GM12878 (cell line): ENCODE data around the gene FSHR. TPM values are rescaled to one million over a fixed set of nuclear protein-coding genes. Genes with fewer than 3 reads are reported as not detected.

Experiments
- ATAC-seq: fragments of 200-7000 bp; cut with Tn5 transposase; 3 replicates; pipeline ENCODE4 v1.9.1; 2020; ENCODE audit warnings: mild to moderate bottlenecking, moderate library complexity
- BruUV-seq: library from RNA; stranded (reverse); fragments of 400-500 nt; replicated peaks from 2 replicates; lab custom pipeline; 2021; lab: Mats Ljungman, UMichigan
- CTCF ChIA-PET: fragments of 300-600 bp; sonication (Branson Sonifier 250); formaldehyde crosslinking; extraction: SDS; loops from one replicate; lab custom pipeline; 2021; ENCODE audit warnings: inconsistent platforms; lab: Yijun Ruan, JAX
- POLR2A ChIA-PET: fragments of 350-600 bp; formaldehyde crosslinking; extraction: SDS; loops from one replicate; lab custom pipeline; 2021; ENCODE audit warnings: inconsistent platforms; lab: Charles Lee
- RAD21 ChIA-PET: fragments of 300-600 bp; sonication (Branson Sonifier 250); formaldehyde crosslinking; loops from one replicate; lab custom pipeline; 2023; ENCODE audit warnings: antibody characterized with exemption; ENCODE audit not compliant: unreplicated experiment; lab: Charles Lee
- SMC1A ChIA-PET: fragments of 300-600 bp; sonication (Branson Sonifier 250); formaldehyde crosslinking; loops from one replicate; lab custom pipeline; 2023; ENCODE audit not compliant: unreplicated experiment, uncharacterized antibody; lab: Charles Lee
- DNase-seq: peaks from one replicate; pipeline ENCODE4 v3.0.0-alpha.2; 2011; ENCODE audit warnings: low read depth, low spot score
- FAIRE-seq: peaks from 3 replicates; lab custom pipeline; 2011; peaks lifted over from hg19 to GRCh38; lab: Jason Lieb, UNC
- H2AFZ ChIP-seq: 2 replicates; pipeline ENCODE4 v1.6.0; 2011; ENCODE audit warnings: low read depth, low read length, control low read depth; ENCODE audit not compliant: control insufficient read depth
- H3K27ac ChIP-seq: 2 replicates; pipeline ENCODE4 v1.5.1; 2011; ENCODE audit warnings: control low read depth; ENCODE audit not compliant: control insufficient read depth, insufficient read depth
- H3K27me3 ChIP-seq, 2 experiments: replicated peaks in 1 of 2; 2 replicates each; pipeline versions ENCODE4 v1.6.0 to v1.6.1; 2011; ENCODE audit warnings: low read length in 1 of 2; ENCODE audit not compliant: control insufficient read depth in 2 of 2, insufficient read depth in 2 of 2
- H3K36me3 ChIP-seq, 2 experiments: 2 replicates each; pipeline ENCODE4 v1.5.1; 2011; ENCODE audit warnings: low read length in 1 of 2; ENCODE audit not compliant: control insufficient read depth in 2 of 2, insufficient read depth in 2 of 2
- H3K4me1 ChIP-seq: 2 replicates; pipeline ENCODE4 v1.6.1; 2011; ENCODE audit warnings: mild to moderate bottlenecking, low read length, moderate library complexity, mixed read lengths; ENCODE audit not compliant: control insufficient read depth, insufficient read depth
- H3K4me2 ChIP-seq: 2 replicates; pipeline ENCODE4 v1.6.0; 2011; ENCODE audit warnings: control low read depth; ENCODE audit not compliant: control insufficient read depth, insufficient read depth
- H3K4me3 ChIP-seq: fragments of 200-600 bp; sonication (generic); 2 replicates; pipeline ENCODE4 v1.5.1; 2016
- H3K79me2 ChIP-seq: 2 replicates; pipeline ENCODE4 v1.6.0; 2011; ENCODE audit warnings: low read length; ENCODE audit not compliant: control insufficient read depth, insufficient read depth
- H3K9ac ChIP-seq: 2 replicates; pipeline ENCODE4 v1.8.0; 2011; ENCODE audit warnings: low read length, control low read depth, mixed read lengths; ENCODE audit not compliant: control insufficient read depth, insufficient read depth
- H3K9me3 ChIP-seq: replicated peaks from 3 replicates; pipeline ENCODE4 v1.5.1; 2011; ENCODE audit warnings: mild to moderate bottlenecking, low read length; ENCODE audit not compliant: control insufficient read depth, insufficient read depth
- H4K20me1 ChIP-seq: 2 replicates; pipeline ENCODE4 v1.6.0; 2011; ENCODE audit not compliant: control insufficient read depth, insufficient read depth
- CBX3 ChIP-seq: fragments of 200-600 bp; sonication (generic); IDR thresholded peaks from 2 replicates; pipeline ENCODE4 v1.6.1; 2016; ENCODE audit warnings: low read depth, borderline replicate concordance
- CREB1 ChIP-seq: IDR thresholded peaks from 2 replicates; pipeline ENCODE4 v1.6.1; 2012; ENCODE audit warnings: low read depth, mild to moderate bottlenecking, inconsistent platforms
- DPF2 ChIP-seq: fragments of 450-650 bp; IDR thresholded peaks from 2 replicates; pipeline ENCODE4 v1.6.1; 2017; ENCODE audit warnings: mild to moderate bottlenecking
- EGR1 ChIP-seq, 2 experiments: IDR thresholded peaks; 1 replicate in 1 of 2; 2 replicates in 1 of 2; pipeline ENCODE4 v1.6.1; 2011 to 2012; ENCODE audit warnings: low read depth in 2 of 2, low read length in 2 of 2, borderline replicate concordance in 1 of 2, mild to moderate bottlenecking in 1 of 2, moderate library complexity in 1 of 2
- HDAC6 ChIP-seq: fragments of 200-600 bp; sonication (generic); IDR thresholded peaks from one replicate; pipeline ENCODE4 v1.8.0; 2017; ENCODE audit warnings: antibody characterized with exemption; ENCODE audit not compliant: unreplicated experiment
- KAT2A ChIP-seq: conservative IDR thresholded peaks from 2 replicates; pipeline ENCODE4 v1.6.1; 2011; ENCODE audit warnings: low read depth, low read length; ENCODE audit not compliant: control insufficient read depth
- NR2C2 ChIP-seq: IDR thresholded peaks from 2 replicates; pipeline ENCODE4 v1.6.1; 2011; ENCODE audit warnings: borderline replicate concordance, low read depth; ENCODE audit not compliant: control insufficient read depth, insufficient read length
- NRF1 ChIP-seq: conservative IDR thresholded peaks from 2 replicates; pipeline ENCODE4 v1.6.1; 2011; ENCODE audit warnings: mild to moderate bottlenecking, low read depth, low read length, improper control_type of control experiment
- POLR2AphosphoS2 ChIP-seq: IDR thresholded peaks from 2 replicates; pipeline ENCODE4 v1.6.1; 2011; ENCODE audit warnings: low read depth, mild to moderate bottlenecking, low read length, improper control_type of control experiment, moderate library complexity
- POLR2AphosphoS5 ChIP-seq: IDR thresholded peaks from 2 replicates; pipeline ENCODE4 v1.6.1; 2011; ENCODE audit warnings: mild to moderate bottlenecking, low read length, inconsistent platforms
- SP1 ChIP-seq: IDR thresholded peaks from one replicate; pipeline ENCODE4 v1.6.1; 2011; ENCODE audit warnings: low read depth, low read length
- STAT3 ChIP-seq: IDR thresholded peaks from 2 replicates; pipeline ENCODE4 v1.6.1; 2011; ENCODE audit warnings: low read depth, low read length, improper control_type of control experiment
- TAF1 ChIP-seq: IDR thresholded peaks from 2 replicates; pipeline ENCODE4 v1.6.1; 2011; ENCODE audit warnings: mild to moderate bottlenecking, low read depth, low read length, borderline replicate concordance
- in situ Hi-C: fragments of 300-500 bp; cut with MboI; formaldehyde crosslinking; loops from 9 replicates; pipeline ENCODE4 v1.14.3; 2018; ENCODE audit warnings: mixed read lengths
- intact Hi-C: fragments of 100-400 bp; cut with micrococcal nuclease; formaldehyde crosslinking; loops from one replicate; pipeline ENCODE4 v1.14.2; 2022; ENCODE audit not compliant: unreplicated experiment
- polyA plus RNA-seq, 11 experiments: library from polyadenylated mRNA; depleted of rRNA in 4 of 11; unstranded in 6 of 11; stranded (reverse) in 5 of 11; fragments of >200 nt; fragmentation: Nextera tagmentation in 4 of 11; fragmentation: Illumina TruSeq in 1 of 11; extraction: Ambion mirVana in 4 of 11; extraction: Trizol in 1 of 11; gene quantifications; 1 replicate in 1 of 11; 2 replicates in 10 of 11; pipeline versions ENCODE4 v1.2.1 to v1.2.3, GENCODE V29; 2011 to 2016; ENCODE audit warnings: inconsistent platforms in 2 of 11, missing spikeins in 2 of 11, low read depth in 1 of 11
- total RNA-seq, 4 experiments: library from RNA; depleted of rRNA in 3 of 4; stranded (reverse); fragments of >200 nt in 3 of 4; fragmentation: Illumina TruSeq in 1 of 4; extraction: Trizol in 1 of 4; gene quantifications; 2 replicates each; pipeline versions ENCODE4 v1.2.1 to v1.2.3, GENCODE V29; 2013 to 2021
- TF ChIP-seq, protein P1 (sequence below): fragments of 450-650 bp; IDR thresholded peaks from 2 replicates; pipeline ENCODE4 v1.6.1; 2017; ENCODE audit warnings: mild to moderate bottlenecking, low read depth, inconsistent platforms; ENCODE audit not compliant: poor library complexity, severe bottlenecking

The FSHR gene
- total and polyA plus RNA-seq, 10 of the 15 experiments (the other 5 are each of a cell fraction or from before 2014, with no cell fraction given): not detected

GRCh38 chr2:49000695-49001094, 153.6 kb downstream of the FSHR start:
- in situ Hi-C loops (no loop called here), intact Hi-C loops (no loop called here)
- Histone ChIP-seq H3K9me3 (no peaks in the 10 kb centered on the region; the same call in 2 of the 3 replicates), H3K27me3 (no peaks in the 10 kb centered on the region), H3K79me2 (no peaks in the 10 kb centered on the region), H3K9ac (no peak overlapping the region), H3K4me3 (no peak overlapping the region), H3K4me2 (no peak overlapping the region), H4K20me1 (no peaks in the 10 kb centered on the region), H3K36me3 (no peaks in the 10 kb centered on the region), H3K4me1 (peaks cover 9% of the 10 kb centered on the region), H2AFZ (no peak overlapping the region), H3K27ac (no peak overlapping the region)
- ChIA-PET CTCF (no interaction called here), POLR2A (no interaction called here), SMC1A (interaction anchor here (2.0 kb wide), 1 partner anchor 9 kb away, joined by 5 read pairs; no protein-coding TSS in a partner anchor), RAD21 (no interaction called here)
- DNase-seq: no peak
- BruUV-seq: no TSS peak
- TF ChIP-seq POLR2AphosphoS5 (no peak), TAF1 (no peak), NRF1 (no peak), EGR1 (IDR thresholded peaks at IDR 0.05; ENCODE audit: borderline replicate concordance in 1 of 2, low read depth in 2 of 2, low read length in 2 of 2) (no peak), POLR2AphosphoS2 (no peak), CREB1 (no peak), STAT3 (no peak), HDAC6 (no peak), SP1 (no peak), KAT2A (no peak), NR2C2 (no peak), DPF2 (no peak), CBX3 (no peak)
- TF ChIP-seq, protein P1, sequence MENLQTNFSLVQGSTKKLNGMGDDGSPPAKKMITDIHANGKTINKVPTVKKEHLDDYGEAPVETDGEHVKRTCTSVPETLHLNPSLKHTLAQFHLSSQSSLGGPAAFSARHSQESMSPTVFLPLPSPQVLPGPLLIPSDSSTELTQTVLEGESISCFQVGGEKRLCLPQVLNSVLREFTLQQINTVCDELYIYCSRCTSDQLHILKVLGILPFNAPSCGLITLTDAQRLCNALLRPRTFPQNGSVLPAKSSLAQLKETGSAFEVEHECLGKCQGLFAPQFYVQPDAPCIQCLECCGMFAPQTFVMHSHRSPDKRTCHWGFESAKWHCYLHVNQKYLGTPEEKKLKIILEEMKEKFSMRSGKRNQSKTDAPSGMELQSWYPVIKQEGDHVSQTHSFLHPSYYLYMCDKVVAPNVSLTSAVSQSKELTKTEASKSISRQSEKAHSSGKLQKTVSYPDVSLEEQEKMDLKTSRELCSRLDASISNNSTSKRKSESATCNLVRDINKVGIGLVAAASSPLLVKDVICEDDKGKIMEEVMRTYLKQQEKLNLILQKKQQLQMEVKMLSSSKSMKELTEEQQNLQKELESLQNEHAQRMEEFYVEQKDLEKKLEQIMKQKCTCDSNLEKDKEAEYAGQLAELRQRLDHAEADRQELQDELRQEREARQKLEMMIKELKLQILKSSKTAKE: no peak
- ATAC-seq: no peak
- FAIRE-seq: no peak
